Activated T-cell treated with anti-CD3 and anti-CD28 coated beads, Interleukin-2, amount 50 U/mL, for 1 hour (primary cell): Measurements from ENCODE around the gene RSAD2.
A peak's percentile ranks its signal among the peaks of the same experiment; 100 is the strongest.
"Not testable (repeated sequence)": the region's sequence is repeated elsewhere in the genome, so short reads cannot be mapped to it uniquely, and the experiment has no call there.

Source experiments
- DNase-seq: peaks from one replicate; pipeline ENCODE4 v3.0.0-alpha.2; 2020

The RSAD2 gene

GRCh38 chr2:6877402-6878304 is at the start of gene RSAD2:
Gene RSAD2 (plus strand): TSS chr2:6877777. CDS start chr2:6877801, 24 bp downstream.
- DNase-seq, result peak; percentile 27

- no peak for DNase-seq
Observed at GRCh38 chr2:6828299-6828584, 49.3 kb upstream of the RSAD2 start.

GRCh38 chr2:6831229-6831628 is 46.3 kb upstream of the RSAD2 start:
- DNase-seq, result no peak

GRCh38 chr2:6832596-6833299 is 44.8 kb upstream of the RSAD2 start:
- DNase-seq, result no peak

- no peak for DNase-seq
Observed at GRCh38 chr2:6833300-6833604, 44.3 kb upstream of the RSAD2 start.

GRCh38 chr2:6834163-6834562 is 43.4 kb upstream of the RSAD2 start:
- no peak for DNase-seq

- DNase-seq, result no peak
Observed at GRCh38 chr2:6835467-6835866, 42.1 kb upstream of the RSAD2 start.

GRCh38 chr2:6838673-6839319 is 38.8 kb upstream of the RSAD2 start:
- DNase-seq, result no peak

- no peak for DNase-seq
Observed at GRCh38 chr2:6841537-6842287, 35.9 kb upstream of the RSAD2 start.

- no peak for DNase-seq
Observed at GRCh38 chr2:6845312-6845711, 32.3 kb upstream of the RSAD2 start.

- no peak for DNase-seq
Observed at GRCh38 chr2:6845903-6846302, 31.7 kb upstream of the RSAD2 start.

GRCh38 chr2:6846540-6846939 is 31.0 kb upstream of the RSAD2 start:
- no peak for DNase-seq

- no peak for DNase-seq
Observed at GRCh38 chr2:6846967-6847681, 30.5 kb upstream of the RSAD2 start.

- no peak for DNase-seq
Observed at GRCh38 chr2:6852195-6852594, 25.4 kb upstream of the RSAD2 start.

GRCh38 chr2:6854416-6854815 is 23.2 kb upstream of the RSAD2 start:
- DNase-seq, result no peak

GRCh38 chr2:6855860-6856547 is 21.6 kb upstream of the RSAD2 start:
- DNase-seq, result no peak

- DNase-seq, result no peak
Observed at GRCh38 chr2:6856548-6856920, 21.0 kb upstream of the RSAD2 start.

- DNase-seq, result not testable (repeated sequence)
Observed at GRCh38 chr2:6858466-6859027, 19.0 kb upstream of the RSAD2 start.

- no peak for DNase-seq
Observed at GRCh38 chr2:6860296-6860695, 17.3 kb upstream of the RSAD2 start.

GRCh38 chr2:6863792-6864191 is 13.8 kb upstream of the RSAD2 start:
- DNase-seq, result no peak

GRCh38 chr2:6864231-6864754 is 13.3 kb upstream of the RSAD2 start:
- no peak for DNase-seq
